GM21367 (cell line): Measurements from ENCODE around the gene BTBD1.

Experiments used
- ATAC-seq: cut with Tn5 transposase; IDR thresholded peaks from one replicate; pipeline ENCODE4 v1.9.1; 2021; ENCODE audit not compliant: unreplicated experiment

Gene BTBD1

GRCh38 chr15:82995076-82995475, 72.0 kb downstream of the BTBD1 start:
- ATAC-seq, result no peak

- no peak for ATAC-seq
Measured at GRCh38 chr15:82993144-82993543, 73.9 kb downstream of the BTBD1 start.

- ATAC-seq, result no peak
Measured at GRCh38 chr15:82992436-82992998, 74.5 kb downstream of the BTBD1 start.

GRCh38 chr15:82986442-82986780, 80.6 kb downstream of the BTBD1 start:
- ATAC-seq, result peak; percentile 3

- ATAC-seq, result peak; percentile 92
Measured at GRCh38 chr15:82985688-82986441, 81.2 kb downstream of the BTBD1 start, which contains the start of gene RAMAC. Gene RAMAC, plus strand, starts transcription at chr15:82986210. Its CDS starts 2,809 bp downstream, at chr15:82989019.

- ATAC-seq, result no peak
Measured at GRCh38 chr15:82980981-82981380, 86.1 kb downstream of the BTBD1 start.

- no peak for ATAC-seq
Measured at GRCh38 chr15:82979726-82980125, 87.3 kb downstream of the BTBD1 start.

GRCh38 chr15:82978438-82978837, 88.6 kb downstream of the BTBD1 start:
- ATAC-seq, result no peak

GRCh38 chr15:82977076-82977475, 90.0 kb downstream of the BTBD1 start:
- no peak for ATAC-seq

- ATAC-seq, result no peak
Measured at GRCh38 chr15:82972990-82973389, 94.1 kb downstream of the BTBD1 start.

- ATAC-seq, result no peak
Measured at GRCh38 chr15:82971218-82971984, 95.7 kb downstream of the BTBD1 start.

- ATAC-seq, result no peak
Measured at GRCh38 chr15:82970696-82971095, 96.4 kb downstream of the BTBD1 start.

- no peak for ATAC-seq
Measured at GRCh38 chr15:82970078-82970686, 96.9 kb downstream of the BTBD1 start.

GRCh38 chr15:82969353-82969752, 97.7 kb downstream of the BTBD1 start:
- no peak for ATAC-seq

- ATAC-seq, result no peak
Measured at GRCh38 chr15:82968066-82968465, 99.0 kb downstream of the BTBD1 start.

- ATAC-seq, result peak; percentile 78
Measured at GRCh38 chr15:82966671-82967071, 100.4 kb downstream of the BTBD1 start.
